ENCODE data around the gene TAS2R7.
"Not testable (repeated sequence)": the region's sequence is repeated elsewhere in the genome, so short reads cannot be mapped to it uniquely, and the experiment has no call there.

The TAS2R7 gene

DNA sequence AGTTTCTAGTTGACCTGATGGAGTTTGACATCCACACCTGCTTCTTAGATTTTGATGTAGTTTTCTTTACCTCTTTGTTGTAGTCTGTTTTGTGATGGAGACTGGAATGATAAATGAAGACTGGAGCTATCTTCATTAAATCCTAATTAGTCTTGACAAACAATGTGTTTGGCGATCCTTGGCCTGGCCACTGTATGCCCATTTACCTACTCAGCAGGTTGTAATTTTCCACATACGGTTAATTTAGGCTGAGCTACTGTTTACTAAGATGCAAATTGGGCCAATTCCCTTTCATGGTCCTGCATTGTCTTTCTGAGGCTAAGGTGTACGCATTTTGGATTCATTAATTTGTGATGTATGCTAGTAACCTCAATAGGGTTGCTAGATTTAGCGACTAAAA, at the start of gene TAS2R7:
TSS of gene TAS2R7 (minus strand) at position 41 of the 400 bp plus-strand sequence. CDS start 57 bp downstream, outside the sequence.
- no peak for DNase-seq

GRCh38 chr12:10851243-10851858, 48.9 kb upstream of the TAS2R7 start:
- no peak for DNase-seq

GRCh38 chr12:10849425-10849878, 47.0 kb upstream of the TAS2R7 start, which contains the start of gene PRR4:
Gene PRR4 (minus strand): TSS chr12:10849475. CDS start chr12:10849437, 38 bp downstream.
- no peak for DNase-seq

DNA sequence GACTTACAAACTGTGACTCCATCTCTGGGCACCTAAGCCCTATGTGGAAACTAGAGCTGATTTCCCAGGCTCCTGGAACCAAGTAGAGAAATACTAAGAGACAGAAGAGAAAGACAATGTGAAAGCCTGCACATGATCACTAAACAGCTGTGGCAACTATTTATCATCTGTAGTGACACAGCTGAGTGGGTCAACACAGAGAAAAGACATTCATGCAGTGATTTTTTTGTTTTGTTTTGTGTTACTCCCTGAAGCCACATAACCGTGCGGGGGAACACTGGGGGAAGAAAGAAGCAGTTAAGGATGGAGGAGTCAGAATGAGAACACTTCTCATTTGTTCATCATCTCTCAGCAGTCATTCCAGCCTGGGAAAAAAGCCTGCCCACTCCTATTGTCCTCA, 45.3 kb upstream of the TAS2R7 start:
- no peak for DNase-seq

DNA sequence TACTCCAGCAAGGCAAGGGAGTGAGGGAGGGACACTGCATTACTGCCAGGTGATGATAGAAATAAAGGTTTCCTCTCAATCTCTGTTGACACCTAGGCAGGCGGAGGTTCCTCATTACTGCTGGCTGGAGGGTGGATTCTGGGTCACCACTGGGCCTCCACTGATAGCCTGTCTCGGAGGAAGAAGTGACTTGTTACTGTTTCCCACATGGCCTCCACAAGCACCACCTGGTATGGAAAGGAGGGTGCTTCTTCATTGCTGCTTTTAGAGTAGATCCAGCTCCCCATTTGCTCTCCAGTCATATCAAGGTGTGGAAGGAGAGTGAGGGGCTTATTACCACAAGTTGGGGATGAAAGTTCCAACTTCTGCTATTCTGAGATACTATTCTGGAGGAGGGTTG, 40.4 kb upstream of the TAS2R7 start:
- DNase-seq, result no peak

DNA sequence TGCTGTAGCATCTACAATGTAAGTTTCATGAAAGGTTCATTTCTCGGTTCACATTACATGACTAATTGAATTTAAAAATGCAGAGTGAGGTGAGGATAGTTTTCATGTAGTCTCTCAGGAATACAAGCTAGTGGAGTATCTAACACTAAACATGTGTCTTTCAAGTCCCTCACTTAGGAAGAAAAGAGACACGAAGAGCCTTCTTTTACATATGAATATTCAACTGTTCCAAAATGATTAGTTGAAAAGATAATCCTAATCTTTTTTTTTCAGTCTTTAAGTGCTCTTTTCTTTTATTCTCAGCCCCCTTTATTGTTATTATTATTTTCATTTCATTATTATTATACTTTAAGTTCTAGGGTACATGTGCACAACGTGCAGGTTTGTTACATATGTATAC, 36.0 kb upstream of the TAS2R7 start:
- DNase-seq, result no peak

GRCh38 chr12:10829994-10830393, 27.6 kb upstream of the TAS2R7 start:
- DNase-seq, result no peak

DNA sequence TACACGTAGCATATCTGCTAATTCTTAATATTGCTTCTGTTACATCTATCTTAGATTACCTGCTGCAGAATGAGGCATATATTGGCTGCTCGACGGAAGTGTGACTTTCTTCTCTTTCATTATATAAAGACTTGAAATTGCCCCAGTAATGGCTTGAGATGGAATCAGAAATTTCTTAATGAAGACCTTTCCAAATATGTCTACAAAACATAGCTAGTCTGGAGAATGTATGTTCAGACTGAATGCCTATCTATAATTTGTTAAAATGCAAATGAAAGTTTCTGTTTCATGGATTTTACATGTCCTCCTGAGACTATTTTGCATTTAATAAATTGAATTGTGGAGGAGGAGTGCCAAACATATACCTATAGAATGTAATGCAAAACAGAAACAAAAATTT, 23.8 kb upstream of the TAS2R7 start, which contains the start of gene TAS2R10:
TSS of gene TAS2R10 (minus strand) at position 101 of the 400 bp plus-strand sequence. CDS start at position 12, 89 bp downstream.
- no peak for DNase-seq

- DNase-seq, result no peak
Measured at GRCh38 chr12:10824957-10825356, 22.5 kb upstream of the TAS2R7 start.

DNA sequence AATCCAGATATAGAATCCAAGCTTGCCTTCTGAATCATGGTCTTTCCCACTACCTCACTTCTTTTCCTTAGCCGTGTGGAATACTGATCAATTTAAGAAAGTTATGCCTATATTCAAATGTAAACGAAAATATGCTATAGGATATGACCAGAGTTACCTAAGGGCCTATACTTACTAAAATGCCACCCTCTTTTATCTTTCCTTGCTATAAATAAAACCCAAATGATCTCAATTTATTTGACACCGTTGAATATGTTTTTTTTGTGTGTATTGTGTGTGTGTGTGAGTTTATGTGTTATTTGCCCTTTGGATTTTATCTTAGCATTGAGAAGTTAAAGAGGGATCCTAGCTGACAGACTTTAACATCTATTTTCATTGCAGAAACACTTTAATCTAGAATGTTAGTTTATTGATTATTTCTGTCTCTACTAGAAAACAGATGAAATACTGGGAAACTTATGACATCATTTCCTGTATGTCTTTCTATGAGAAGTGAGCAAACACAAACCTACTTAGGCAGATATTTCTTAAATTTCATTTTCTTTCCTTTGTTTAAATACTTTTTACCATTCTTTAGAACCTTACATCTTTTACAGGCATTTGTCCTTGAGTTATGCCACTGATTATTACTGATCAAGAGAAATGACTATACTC, 9.6 kb upstream of the TAS2R7 start:
- DNase-seq, result no peak

DNA sequence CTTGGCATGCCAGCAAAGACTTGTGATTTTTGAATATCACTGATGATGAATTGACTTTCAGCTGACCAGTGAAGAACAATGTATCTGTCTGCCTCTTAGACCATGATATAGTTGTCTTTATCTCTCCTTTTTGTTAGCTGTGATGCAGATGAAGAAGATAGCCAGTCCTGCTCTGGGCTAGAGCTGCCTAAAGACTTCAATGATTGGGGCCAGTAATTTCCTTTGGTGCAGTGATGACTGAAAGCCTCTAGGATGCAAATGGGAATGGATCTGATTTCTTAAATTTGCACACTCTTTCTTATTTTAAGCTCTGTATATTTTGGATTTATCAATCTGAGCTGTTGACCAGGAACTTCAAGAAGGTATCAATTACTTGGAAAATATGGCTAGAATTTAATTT, 7.6 kb upstream of the TAS2R7 start, which contains the start of gene TAS2R9:
TSS of gene TAS2R9 (minus strand) at position 101 of the 400 bp plus-strand sequence. CDS start at position 8, 93 bp downstream.
- DNase-seq, result no peak

DNA sequence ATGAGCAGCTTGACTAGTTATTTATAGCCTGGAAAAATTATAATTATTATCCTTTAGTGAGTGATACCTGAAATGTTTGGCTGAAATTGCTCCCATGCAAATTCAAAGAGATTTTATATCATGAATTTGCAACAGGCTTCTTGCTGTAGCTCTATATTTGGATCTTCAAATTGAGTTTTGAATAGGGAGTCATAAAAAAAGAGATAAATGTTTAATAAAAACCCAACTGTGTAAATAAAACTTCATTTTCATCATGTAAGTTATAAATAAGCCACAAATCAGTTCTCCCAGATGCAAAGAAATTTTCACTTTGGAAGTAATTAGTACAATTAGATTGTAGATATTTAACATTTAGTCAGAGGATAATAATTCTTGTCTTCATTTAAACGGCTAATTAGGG, 4.8 kb upstream of the TAS2R7 start, which contains the start of gene TAS2R8:
TSS of gene TAS2R8 (minus strand) at position 101 of the 400 bp plus-strand sequence. CDS start 306 bp downstream, outside the sequence.
- no peak for DNase-seq

DNA sequence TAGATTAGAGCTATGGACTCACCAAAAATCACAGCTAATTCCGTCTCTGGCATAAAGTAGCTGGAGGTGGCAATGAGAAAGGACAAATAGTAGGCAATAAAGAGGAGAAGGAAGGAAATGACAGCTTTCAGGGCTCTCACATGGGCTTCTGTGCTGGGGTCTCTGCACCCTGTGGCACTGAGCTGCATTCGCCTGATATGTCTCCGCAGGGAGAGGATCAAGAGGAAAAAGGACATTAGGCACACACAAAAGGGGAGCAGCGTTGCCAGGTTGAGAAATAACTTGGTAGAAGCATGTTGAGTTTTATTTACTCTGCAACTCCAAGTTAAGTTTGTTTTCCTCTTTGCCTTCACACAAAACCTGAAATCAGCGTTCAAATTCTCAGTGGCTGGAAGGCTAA, 686 bp downstream of the TAS2R7 start:
- no peak for DNase-seq

- DNase-seq, result no peak
Measured at GRCh38 chr12:10794222-10794621, 8.2 kb downstream of the TAS2R7 start.

- DNase-seq, result not testable (repeated sequence)
Measured at GRCh38 chr12:10791769-10792168, 10.7 kb downstream of the TAS2R7 start.

DNA sequence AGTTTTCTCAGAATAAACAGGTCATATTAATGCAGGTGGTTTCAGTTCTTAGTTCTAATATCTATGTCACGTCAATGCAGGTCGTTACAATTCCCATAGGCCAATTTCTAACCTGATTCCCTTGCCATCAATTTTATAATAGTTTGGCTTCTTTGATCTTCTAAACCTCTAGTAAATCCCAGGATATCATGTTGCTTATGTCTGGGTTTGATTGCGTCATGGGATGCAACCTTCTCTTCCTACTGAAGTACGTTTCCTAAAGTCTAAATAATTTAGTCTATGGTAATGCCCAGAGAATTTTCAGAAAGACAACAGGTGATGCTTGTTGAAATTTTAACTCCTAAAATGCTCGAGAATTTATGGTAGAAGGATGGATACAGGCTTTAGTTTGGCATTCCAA, 19.2 kb downstream of the TAS2R7 start:
- no peak for DNase-seq

DNA sequence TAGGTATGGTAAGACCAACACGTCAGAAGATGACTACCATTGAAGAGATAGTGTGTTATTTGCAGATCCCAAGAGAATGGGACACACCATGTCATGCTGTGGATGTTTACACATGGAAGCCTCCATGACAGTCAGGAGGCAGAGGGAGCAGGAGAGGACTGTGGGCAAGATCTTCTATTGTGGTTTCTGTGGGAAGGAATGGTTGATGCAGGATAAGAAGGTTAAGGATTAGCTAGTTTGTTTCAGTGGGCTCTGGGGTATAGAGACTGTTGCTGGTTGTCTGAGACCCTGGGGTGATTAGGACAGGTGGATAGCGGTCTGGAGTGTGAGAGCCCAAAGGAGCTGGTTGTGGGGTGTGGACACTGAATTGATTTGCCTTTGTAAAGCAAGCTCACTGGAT, 23.3 kb downstream of the TAS2R7 start:
- no peak for DNase-seq

DNA sequence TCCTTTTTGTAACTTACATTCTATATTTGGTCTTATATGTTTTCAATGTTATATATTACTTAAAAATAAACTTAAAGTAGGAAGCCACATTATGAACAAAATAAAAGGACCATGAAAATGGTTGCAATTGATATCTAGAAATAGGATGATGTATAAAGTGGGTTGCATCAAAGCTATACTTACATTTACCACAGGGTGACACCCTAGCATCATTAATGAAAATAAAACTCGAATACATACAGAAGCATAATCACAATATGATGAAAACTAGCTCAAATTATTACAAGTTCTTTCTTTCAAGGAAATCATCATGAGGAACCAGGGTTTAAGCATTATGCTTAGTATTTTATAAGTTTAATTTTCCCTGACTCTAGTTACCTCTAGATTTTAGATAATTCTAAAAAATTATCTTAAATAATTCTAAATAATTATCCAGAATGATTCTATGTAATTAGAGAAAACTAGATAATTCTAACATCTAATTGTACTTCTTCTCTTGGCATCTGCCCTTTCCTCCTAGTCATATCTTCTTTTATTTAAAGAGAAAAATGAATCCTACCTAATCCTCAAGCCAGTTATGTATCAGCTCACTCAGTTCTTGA, 31.2 kb downstream of the TAS2R7 start:
- DNase-seq, result peak; percentile 41

DNA sequence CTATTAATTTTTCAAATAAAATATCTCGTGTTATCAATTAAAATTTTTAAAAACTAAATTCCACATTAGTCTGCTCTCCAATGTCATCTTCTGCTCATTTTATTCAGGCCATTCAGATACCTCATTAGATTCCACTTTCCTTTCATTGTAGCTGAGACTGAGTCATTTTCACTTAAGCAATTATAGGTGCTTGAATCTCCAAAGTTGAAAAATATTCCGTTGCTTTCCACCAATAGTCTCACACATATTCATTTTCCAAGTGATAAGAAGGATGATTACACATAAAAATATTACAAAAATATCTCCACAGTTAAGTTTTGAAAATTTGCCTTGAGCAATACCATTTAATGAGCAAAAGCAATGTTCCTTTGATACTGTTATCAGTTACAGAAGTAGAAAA, 42.8 kb downstream of the TAS2R7 start:
- DNase-seq, result no peak

DNA sequence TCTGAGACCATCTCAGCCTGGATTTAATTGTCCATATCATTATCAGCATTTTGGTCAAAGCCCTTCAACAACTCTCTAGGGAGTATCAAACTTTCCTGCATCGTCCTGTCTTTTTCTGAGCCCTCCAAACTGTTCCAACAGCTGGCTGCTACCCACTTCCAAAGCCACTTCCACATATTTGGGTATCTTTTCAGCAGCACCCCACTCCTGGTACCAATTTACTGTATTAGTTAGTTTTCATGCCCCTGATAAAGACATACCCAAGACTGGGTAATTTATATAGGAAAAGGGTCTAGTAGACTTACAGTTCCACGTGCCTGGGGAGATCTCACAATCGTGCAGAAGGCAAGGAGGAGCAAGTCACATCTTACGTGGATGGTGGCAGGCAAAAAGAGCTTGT, 46.2 kb downstream of the TAS2R7 start:
- DNase-seq, result no peak

DNA sequence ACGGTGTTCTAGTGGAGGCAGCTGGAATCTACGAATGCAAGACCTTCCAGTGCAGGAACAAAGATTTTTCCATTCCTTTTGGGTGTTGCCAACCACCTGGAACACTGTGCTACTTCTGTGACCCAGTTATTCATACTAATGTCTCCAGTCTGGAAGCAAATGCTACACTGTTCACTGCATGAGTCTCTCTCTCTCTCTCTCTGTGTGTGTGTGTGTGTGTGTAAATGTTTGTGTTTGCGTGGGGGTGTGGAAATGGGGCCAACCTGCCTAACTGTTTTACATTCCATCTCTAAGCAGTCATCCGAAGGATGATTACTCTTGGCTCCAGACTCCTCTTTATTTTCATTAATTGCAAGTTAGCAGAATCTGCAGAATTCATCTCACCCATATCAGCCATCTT, 49.4 kb downstream of the TAS2R7 start:
- DNase-seq, result peak; percentile 59

Measured in EL (cell line).